Activated CD8-positive, alpha-beta memory T cell treated with anti-CD3 and anti-CD28 coated beads for 36 hours (primary cell): ENCODE data around the gene CAMTA1. TPM values are rescaled to one million over a fixed set of nuclear protein-coding genes. Genes with fewer than 3 reads are reported as not detected.

Experiments
- CTCF ChIA-PET: fragments of 350-600 bp; sonication (Branson Sonifier 250); formaldehyde crosslinking; loops from one replicate; lab custom pipeline; 2021; ENCODE audit warnings: antibody characterized with exemption; lab: Charles Lee
- POLR2A ChIA-PET: fragments of 350-600 bp; sonication (Branson Sonifier 250); formaldehyde crosslinking; loops from one replicate; lab custom pipeline; 2021; ENCODE audit warnings: antibody characterized with exemption; lab: Charles Lee
- total RNA-seq, 2 experiments: library from RNA; stranded (reverse); gene quantifications; one replicate each; pipeline ENCODE4 v1.2.3, GENCODE V29; 2021

Gene CAMTA1
- total RNA-seq, 2 experiments from 2014 or later, result 66.5 to 72.5 TPM

GRCh38 chr1:7335224-7335879, 550.1 kb downstream of the CAMTA1 start:
- ChIA-PET CTCF (interaction anchor here (0.8 kb wide), 1 partner anchor 10 kb away, joined by 3 read pairs; no protein-coding TSS in a partner anchor), POLR2A (no interaction called here)

- ChIA-PET POLR2A (no interaction called here), CTCF (no interaction called here)
These were observed 553.2 kb downstream of the CAMTA1 start for GRCh38 chr1:7338439-7338838.

GRCh38 chr1:7339014-7339413, 553.8 kb downstream of the CAMTA1 start:
- POLR2A ChIA-PET, result no interaction called here

GRCh38 chr1:7339953-7340352, 554.7 kb downstream of the CAMTA1 start:
- ChIA-PET CTCF (no interaction called here), POLR2A (no interaction called here)

More at GRCh38 chr1:7339014-7339413, 553.8 kb downstream of the CAMTA1 start:
- CTCF ChIA-PET, result no interaction called here

GRCh38 chr1:7341145-7341905, 556.1 kb downstream of the CAMTA1 start:
- ChIA-PET POLR2A (no interaction called here), CTCF (no interaction called here)

- CTCF ChIA-PET, result no interaction called here
These were observed 558.6 kb downstream of the CAMTA1 start for GRCh38 chr1:7343882-7344281.

GRCh38 chr1:7344299-7344698, 559.0 kb downstream of the CAMTA1 start:
- POLR2A ChIA-PET, result no interaction called here

More at GRCh38 chr1:7343882-7344281, 558.6 kb downstream of the CAMTA1 start:
- POLR2A ChIA-PET, result no interaction called here

GRCh38 chr1:7345516-7345915, 560.3 kb downstream of the CAMTA1 start:
- POLR2A ChIA-PET, result no interaction called here
- CTCF ChIA-PET, result no interaction called here

More at GRCh38 chr1:7344299-7344698, 559.0 kb downstream of the CAMTA1 start:
- CTCF ChIA-PET, result no interaction called here

- ChIA-PET POLR2A (no interaction called here), CTCF (no interaction called here)
These were observed 560.9 kb downstream of the CAMTA1 start for GRCh38 chr1:7346070-7346596.

GRCh38 chr1:7346600-7347570, 561.6 kb downstream of the CAMTA1 start:
- CTCF ChIA-PET, result no interaction called here
- POLR2A ChIA-PET, result no interaction called here

- CTCF ChIA-PET, result no interaction called here
These were observed 562.8 kb downstream of the CAMTA1 start for GRCh38 chr1:7348073-7348472.

GRCh38 chr1:7348580-7348979, 563.3 kb downstream of the CAMTA1 start:
- POLR2A ChIA-PET, result no interaction called here

More at GRCh38 chr1:7348073-7348472, 562.8 kb downstream of the CAMTA1 start:
- POLR2A ChIA-PET, result no interaction called here

GRCh38 chr1:7350804-7351203, 565.5 kb downstream of the CAMTA1 start:
- ChIA-PET POLR2A (no interaction called here), CTCF (no interaction called here)

More at GRCh38 chr1:7348580-7348979, 563.3 kb downstream of the CAMTA1 start:
- CTCF ChIA-PET, result no interaction called here

GRCh38 chr1:7351649-7352048, 566.4 kb downstream of the CAMTA1 start:
- CTCF ChIA-PET, result no interaction called here

GRCh38 chr1:7352364-7352763, 567.1 kb downstream of the CAMTA1 start:
- ChIA-PET CTCF (no interaction called here), POLR2A (no interaction called here)

More at GRCh38 chr1:7351649-7352048, 566.4 kb downstream of the CAMTA1 start:
- POLR2A ChIA-PET, result no interaction called here

- ChIA-PET CTCF (no interaction called here), POLR2A (no interaction called here)
These were observed 567.7 kb downstream of the CAMTA1 start for GRCh38 chr1:7352974-7353373.

GRCh38 chr1:7355646-7356045, 570.4 kb downstream of the CAMTA1 start:
- ChIA-PET CTCF (no interaction called here), POLR2A (no interaction called here)

- CTCF ChIA-PET, result no interaction called here
- POLR2A ChIA-PET, result no interaction called here
These were observed 570.8 kb downstream of the CAMTA1 start for GRCh38 chr1:7356079-7356478.

GRCh38 chr1:7358425-7358824, 573.2 kb downstream of the CAMTA1 start:
- ChIA-PET CTCF (no interaction called here), POLR2A (interaction anchor here (0.5 kb wide), 1 partner anchor 352 kb away, joined by 6 read pairs; no protein-coding TSS in a partner anchor)
